OCI-LY3 (cell line): ENCODE results near the gene DENND5A.
A peak's percentile ranks its signal among the peaks of the same experiment; 100 is the strongest.

Experiments
- H2AFZ ChIP-seq: fragments of 200-600, 300-600 bp; shearing (Covaris generic); 2 replicates; pipeline ENCODE4 v1.6.0; 2014; ENCODE audit warnings: antibody characterized with exemption, low read depth, low read length
- H3K27ac ChIP-seq: fragments of 200-600, 300-600 bp; sonication (generic); 2 replicates; pipeline ENCODE4 v1.5.1; 2014; ENCODE audit warnings: mild to moderate bottlenecking, low read length, moderate library complexity, mixed read lengths
- H3K27me3 ChIP-seq: fragments of 200-600, 300-600 bp; sonication (generic); 2 replicates; pipeline ENCODE4 v1.6.1; 2014; ENCODE audit warnings: low read depth, low read length, mixed read lengths
- H3K36me3 ChIP-seq: fragments of 200-600, 300-600 bp; sonication (generic); replicated peaks from 2 replicates; pipeline ENCODE3; 2014; ENCODE audit warnings: low read depth, low read length, mixed read lengths
- H3K4me1 ChIP-seq: fragments of 300-600, 200-600 bp; sonication (generic); 2 replicates; pipeline ENCODE4 v1.6.1; 2014; ENCODE audit warnings: low read length, mixed read lengths
- H3K4me2 ChIP-seq: fragments of 200-600, 300-600 bp; sonication (generic); 2 replicates; pipeline ENCODE4 v1.6.1; 2014; ENCODE audit warnings: low read length, mixed read lengths
- H3K4me3 ChIP-seq: fragments of 300-600, 200-600 bp; sonication (generic); 2 replicates; pipeline ENCODE4 v1.5.1; 2014; ENCODE audit warnings: antibody characterized with exemption, mild to moderate bottlenecking, low read length, moderate library complexity
- H3K79me2 ChIP-seq: fragments of 300-600, 200-600 bp; shearing (Covaris generic); 2 replicates; pipeline ENCODE4 v1.6.1; 2014; ENCODE audit warnings: mild to moderate bottlenecking, low read length, mixed read lengths
- H3K9ac ChIP-seq: fragments of 300-600, 200-600 bp; shearing (Covaris generic); 2 replicates; pipeline ENCODE4 v1.6.0; 2014; ENCODE audit warnings: mild to moderate bottlenecking, low read length, moderate library complexity
- H3K9me3 ChIP-seq: fragments of 200-600, 300-600 bp; shearing (Covaris generic); 2 replicates; pipeline ENCODE4 v1.6.1; 2014; ENCODE audit warnings: low read length, mixed read lengths; ENCODE audit not compliant: insufficient read depth
- H4K20me1 ChIP-seq: fragments of 200-600, 300-600 bp; sonication (generic); 2 replicates; pipeline ENCODE4 v1.6.1; 2016; ENCODE audit warnings: low read length, mixed read lengths; ENCODE audit not compliant: insufficient read depth
- CTCF ChIP-seq: fragments of 200-600, 300-600 bp; sonication (generic); IDR thresholded peaks from 2 replicates; pipeline ENCODE4 v1.5.1; 2014; ENCODE audit warnings: antibody characterized with exemption, low read length, low read depth
- EZH2phosphoT487 ChIP-seq: fragments of 200-600 bp; shearing (Covaris generic); IDR thresholded peaks from 2 replicates; pipeline ENCODE4 v1.6.1; 2018; ENCODE audit warnings: antibody characterized with exemption, mixed run types, low read depth

DENND5A gene

GRCh38 chr11:9276571-9276970 is 11.4 kb upstream of the DENND5A start:
- Histone ChIP-seq H3K4me3 (no peak overlapping the region), H3K4me2 (no peak overlapping the region), H3K9me3 (no peaks in the 10 kb centered on the region), H3K79me2 (no peaks in the 10 kb centered on the region), H3K36me3 (peaks cover 2% of the 10 kb centered on the region), H4K20me1 (no peaks in the 10 kb centered on the region; the same call in 1 of the 2 replicates), H3K27me3 (no peaks in the 10 kb centered on the region), H3K9ac (no peak overlapping the region), H2AFZ (no peak overlapping the region), H3K4me1 (peaks cover 20% of the 10 kb centered on the region), H3K27ac (no peak overlapping the region)
- TF ChIP-seq CTCF (peak; percentile 36), EZH2phosphoT487 (no peak)

GRCh38 chr11:9274499-9275258 is 9.5 kb upstream of the DENND5A start:
- TF ChIP-seq EZH2phosphoT487 (no peak), CTCF (no peak)
- H3K4me1 ChIP-seq = peaks cover 11% of the 10 kb centered on the region
- no peak overlapping the region for H2AFZ ChIP-seq
- no peaks in the 10 kb centered on the region for H3K9me3 ChIP-seq
- H4K20me1 ChIP-seq = no peaks in the 10 kb centered on the region
- H3K79me2 ChIP-seq = no peaks in the 10 kb centered on the region
- no peak overlapping the region for H3K4me2 ChIP-seq
- H3K27ac ChIP-seq = no peak overlapping the region
- H3K9ac ChIP-seq = no peak overlapping the region
- H3K27me3 ChIP-seq = no peaks in the 10 kb centered on the region
- H3K4me3 ChIP-seq = no peak overlapping the region
- H3K36me3 ChIP-seq = no peaks in the 10 kb centered on the region

GRCh38 chr11:9273376-9274336 is 8.5 kb upstream of the DENND5A start:
- Histone ChIP-seq H3K4me2 (peak overlapping the region; percentile 9; the same call in 1 of the 2 replicates), H3K27ac (no peak overlapping the region), H3K9me3 (no peaks in the 10 kb centered on the region), H3K36me3 (no peaks in the 10 kb centered on the region), H2AFZ (no peak overlapping the region), H3K4me1 (peaks cover 11% of the 10 kb centered on the region), H3K4me3 (no peak overlapping the region), H4K20me1 (no peaks in the 10 kb centered on the region), H3K9ac (no peak overlapping the region), H3K79me2 (no peaks in the 10 kb centered on the region), H3K27me3 (no peaks in the 10 kb centered on the region)
- TF ChIP-seq EZH2phosphoT487 = no peak
- no peak for TF ChIP-seq CTCF

- no peak overlapping the region for H3K4me3 ChIP-seq
- H3K79me2 ChIP-seq = peaks cover 4% of the 10 kb centered on the region
- H3K9me3 ChIP-seq = no peaks in the 10 kb centered on the region
- peaks cover 11% of the 10 kb centered on the region for H3K4me1 ChIP-seq
- H4K20me1 ChIP-seq = no peaks in the 10 kb centered on the region
- no peak overlapping the region for H3K9ac ChIP-seq
- no peak overlapping the region for H3K4me2 ChIP-seq
- no peak overlapping the region for H2AFZ ChIP-seq
- TF ChIP-seq EZH2phosphoT487 = no peak
- TF ChIP-seq CTCF = no peak
- no peaks in the 10 kb centered on the region for H3K36me3 ChIP-seq
- no peak overlapping the region for H3K27ac ChIP-seq
- peaks cover 18% of the 10 kb centered on the region for H3K27me3 ChIP-seq
These were observed 4.4 kb upstream of the DENND5A start for GRCh38 chr11:9269492-9270013.
